GM12878 (cell line): ENCODE measurements around the gene THRB. TPM values are rescaled to one million over a fixed set of nuclear protein-coding genes. Genes with fewer than 3 reads are reported as not detected.

ENCODE experiments used
- ATAC-seq: fragments of 200-7000 bp; cut with Tn5 transposase; 3 replicates; pipeline ENCODE4 v1.9.1; 2020; ENCODE audit warnings: mild to moderate bottlenecking, moderate library complexity
- BruUV-seq: library from RNA; stranded (reverse); fragments of 400-500 nt; replicated peaks from 2 replicates; lab custom pipeline; 2021; lab: Mats Ljungman, UMichigan
- CTCF ChIA-PET: fragments of 300-600 bp; sonication (Branson Sonifier 250); formaldehyde crosslinking; extraction: SDS; loops from one replicate; lab custom pipeline; 2021; ENCODE audit warnings: inconsistent platforms; lab: Yijun Ruan, JAX
- POLR2A ChIA-PET: fragments of 350-600 bp; formaldehyde crosslinking; extraction: SDS; loops from one replicate; lab custom pipeline; 2021; ENCODE audit warnings: inconsistent platforms; lab: Charles Lee
- RAD21 ChIA-PET: fragments of 300-600 bp; sonication (Branson Sonifier 250); formaldehyde crosslinking; loops from one replicate; lab custom pipeline; 2023; ENCODE audit warnings: antibody characterized with exemption; ENCODE audit not compliant: unreplicated experiment; lab: Charles Lee
- SMC1A ChIA-PET: fragments of 300-600 bp; sonication (Branson Sonifier 250); formaldehyde crosslinking; loops from one replicate; lab custom pipeline; 2023; ENCODE audit not compliant: unreplicated experiment, uncharacterized antibody; lab: Charles Lee
- DNase-seq: peaks from one replicate; pipeline ENCODE4 v3.0.0-alpha.2; 2011; ENCODE audit warnings: low read depth, low spot score
- FAIRE-seq: peaks from 3 replicates; lab custom pipeline; 2011; peaks lifted over from hg19 to GRCh38; lab: Jason Lieb, UNC
- H2AFZ ChIP-seq: 2 replicates; pipeline ENCODE4 v1.6.0; 2011; ENCODE audit warnings: low read depth, low read length, control low read depth; ENCODE audit not compliant: control insufficient read depth
- H3K27ac ChIP-seq: 2 replicates; pipeline ENCODE4 v1.5.1; 2011; ENCODE audit warnings: control low read depth; ENCODE audit not compliant: control insufficient read depth, insufficient read depth
- H3K27me3 ChIP-seq, 2 experiments: replicated peaks in 1 of 2; 2 replicates each; pipeline versions ENCODE4 v1.6.0 to v1.6.1; 2011; ENCODE audit warnings: low read length in 1 of 2; ENCODE audit not compliant: control insufficient read depth in 2 of 2, insufficient read depth in 2 of 2
- H3K36me3 ChIP-seq, 2 experiments: 2 replicates each; pipeline ENCODE4 v1.5.1; 2011; ENCODE audit warnings: low read length in 1 of 2; ENCODE audit not compliant: control insufficient read depth in 2 of 2, insufficient read depth in 2 of 2
- H3K4me1 ChIP-seq: 2 replicates; pipeline ENCODE4 v1.6.1; 2011; ENCODE audit warnings: mild to moderate bottlenecking, low read length, moderate library complexity, mixed read lengths; ENCODE audit not compliant: control insufficient read depth, insufficient read depth
- H3K4me2 ChIP-seq: 2 replicates; pipeline ENCODE4 v1.6.0; 2011; ENCODE audit warnings: control low read depth; ENCODE audit not compliant: control insufficient read depth, insufficient read depth
- H3K4me3 ChIP-seq: fragments of 200-600 bp; sonication (generic); 2 replicates; pipeline ENCODE4 v1.5.1; 2016
- H3K79me2 ChIP-seq: 2 replicates; pipeline ENCODE4 v1.6.0; 2011; ENCODE audit warnings: low read length; ENCODE audit not compliant: control insufficient read depth, insufficient read depth
- H3K9ac ChIP-seq: 2 replicates; pipeline ENCODE4 v1.8.0; 2011; ENCODE audit warnings: low read length, control low read depth, mixed read lengths; ENCODE audit not compliant: control insufficient read depth, insufficient read depth
- H3K9me3 ChIP-seq: replicated peaks from 3 replicates; pipeline ENCODE4 v1.5.1; 2011; ENCODE audit warnings: mild to moderate bottlenecking, low read length; ENCODE audit not compliant: control insufficient read depth, insufficient read depth
- H4K20me1 ChIP-seq: 2 replicates; pipeline ENCODE4 v1.6.0; 2011; ENCODE audit not compliant: control insufficient read depth, insufficient read depth
- CHD1 ChIP-seq: IDR thresholded peaks from 2 replicates; pipeline ENCODE4 v1.6.1; 2012; ENCODE audit warnings: low read depth, low read length, improper control_type of control experiment
- EGR1 ChIP-seq, 2 experiments: IDR thresholded peaks; 1 replicate in 1 of 2; 2 replicates in 1 of 2; pipeline ENCODE4 v1.6.1; 2011 to 2012; ENCODE audit warnings: low read depth in 2 of 2, low read length in 2 of 2, borderline replicate concordance in 1 of 2, mild to moderate bottlenecking in 1 of 2, moderate library complexity in 1 of 2
- KAT2A ChIP-seq: conservative IDR thresholded peaks from 2 replicates; pipeline ENCODE4 v1.6.1; 2011; ENCODE audit warnings: low read depth, low read length; ENCODE audit not compliant: control insufficient read depth
- PAX8 ChIP-seq: fragments of 450-650 bp; IDR thresholded peaks from 2 replicates; pipeline ENCODE4 v1.6.1; 2017; ENCODE audit warnings: mild to moderate bottlenecking, moderate library complexity
- RBBP5 ChIP-seq: fragments of 200-600 bp; sonication (generic); conservative IDR thresholded peaks from 2 replicates; pipeline ENCODE4 v1.6.1; 2016
- TARDBP ChIP-seq: IDR thresholded peaks from 2 replicates; pipeline ENCODE4 v1.6.1; 2016; ENCODE audit warnings: borderline replicate concordance
- WGBS: methylation state at CpG from one replicate; pipeline ENCODE4 v1.1.6; 2016; ENCODE audit warnings: low lambda C conversion rate; ENCODE audit not compliant: insufficient replicate concordance, insufficient coverage; ENCODE audit errors: missing lambda C conversion rate; 5-methylcytosine and 5-hydroxymethylcytosine counted together
- in situ Hi-C: fragments of 300-500 bp; cut with MboI; formaldehyde crosslinking; loops from 9 replicates; pipeline ENCODE4 v1.14.3; 2018; ENCODE audit warnings: mixed read lengths
- intact Hi-C: fragments of 100-400 bp; cut with micrococcal nuclease; formaldehyde crosslinking; loops from one replicate; pipeline ENCODE4 v1.14.2; 2022; ENCODE audit not compliant: unreplicated experiment
- polyA plus RNA-seq, 11 experiments: library from polyadenylated mRNA; depleted of rRNA in 4 of 11; unstranded in 6 of 11; stranded (reverse) in 5 of 11; fragments of >200 nt; fragmentation: Nextera tagmentation in 4 of 11; fragmentation: Illumina TruSeq in 1 of 11; extraction: Ambion mirVana in 4 of 11; extraction: Trizol in 1 of 11; gene quantifications; 1 replicate in 1 of 11; 2 replicates in 10 of 11; pipeline versions ENCODE4 v1.2.1 to v1.2.3, GENCODE V29; 2011 to 2016; ENCODE audit warnings: inconsistent platforms in 2 of 11, missing spikeins in 2 of 11, low read depth in 1 of 11
- total RNA-seq, 4 experiments: library from RNA; depleted of rRNA in 3 of 4; stranded (reverse); fragments of >200 nt in 3 of 4; fragmentation: Illumina TruSeq in 1 of 4; extraction: Trizol in 1 of 4; gene quantifications; 2 replicates each; pipeline versions ENCODE4 v1.2.1 to v1.2.3, GENCODE V29; 2013 to 2021
- TF ChIP-seq, protein P1 (sequence below): IDR thresholded peaks from 2 replicates; pipeline ENCODE4 v1.6.1; 2012; ENCODE audit warnings: low read depth, low read length, improper control_type of control experiment
- TF ChIP-seq, protein P2 (sequence below): fragments of 450-650 bp; IDR thresholded peaks from 2 replicates; pipeline ENCODE4 v1.6.1; 2018; ENCODE audit warnings: mild to moderate bottlenecking, low read depth, moderate library complexity; ENCODE audit not compliant: partially characterized antibody
- TF ChIP-seq, protein P3 (sequence below): IDR thresholded peaks from 2 replicates; pipeline ENCODE4 v1.6.1; 2012; ENCODE audit warnings: improper control_type of control experiment, low read depth, low read length; ENCODE audit not compliant: insufficient replicate concordance

The THRB gene
- total and polyA plus RNA-seq, 10 of the 15 experiments (the other 5 are each of a cell fraction or from before 2014, with no cell fraction given): 0.05 TPM; not detected in 9

GRCh38 chr3:24086206-24086605 lies 408.4 kb downstream of the THRB start:
- DNase-seq (no peak), ATAC-seq (no peak), FAIRE-seq (no peak)
- Histone ChIP-seq H3K4me2 (no peak overlapping the region), H3K9ac (no peak overlapping the region), H3K27ac (no peak overlapping the region), H3K4me1 (no peaks in the 10 kb centered on the region), H3K27me3 (no peaks in the 10 kb centered on the region; a peak in 1 of 4 replicates), H4K20me1 (no peaks in the 10 kb centered on the region), H2AFZ (no peak overlapping the region), H3K79me2 (no peaks in the 10 kb centered on the region), H3K4me3 (no peak overlapping the region), H3K36me3 (no peaks in the 10 kb centered on the region), H3K9me3 (no peaks in the 10 kb centered on the region)
- CTCF ChIA-PET: no interaction called here
- TF ChIP-seq CHD1: no peak
- TF ChIP-seq, protein P1, sequence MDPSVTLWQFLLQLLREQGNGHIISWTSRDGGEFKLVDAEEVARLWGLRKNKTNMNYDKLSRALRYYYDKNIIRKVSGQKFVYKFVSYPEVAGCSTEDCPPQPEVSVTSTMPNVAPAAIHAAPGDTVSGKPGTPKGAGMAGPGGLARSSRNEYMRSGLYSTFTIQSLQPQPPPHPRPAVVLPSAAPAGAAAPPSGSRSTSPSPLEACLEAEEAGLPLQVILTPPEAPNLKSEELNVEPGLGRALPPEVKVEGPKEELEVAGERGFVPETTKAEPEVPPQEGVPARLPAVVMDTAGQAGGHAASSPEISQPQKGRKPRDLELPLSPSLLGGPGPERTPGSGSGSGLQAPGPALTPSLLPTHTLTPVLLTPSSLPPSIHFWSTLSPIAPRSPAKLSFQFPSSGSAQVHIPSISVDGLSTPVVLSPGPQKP: no peak
- no peak for TF ChIP-seq EGR1 (IDR thresholded peaks at IDR 0.05; ENCODE audit: borderline replicate concordance in 1 of 2, low read depth in 2 of 2, low read length in 2 of 2)
- no peak for TF ChIP-seq PAX8
- TF ChIP-seq RBBP5: no peak
- TF ChIP-seq, protein P2, sequence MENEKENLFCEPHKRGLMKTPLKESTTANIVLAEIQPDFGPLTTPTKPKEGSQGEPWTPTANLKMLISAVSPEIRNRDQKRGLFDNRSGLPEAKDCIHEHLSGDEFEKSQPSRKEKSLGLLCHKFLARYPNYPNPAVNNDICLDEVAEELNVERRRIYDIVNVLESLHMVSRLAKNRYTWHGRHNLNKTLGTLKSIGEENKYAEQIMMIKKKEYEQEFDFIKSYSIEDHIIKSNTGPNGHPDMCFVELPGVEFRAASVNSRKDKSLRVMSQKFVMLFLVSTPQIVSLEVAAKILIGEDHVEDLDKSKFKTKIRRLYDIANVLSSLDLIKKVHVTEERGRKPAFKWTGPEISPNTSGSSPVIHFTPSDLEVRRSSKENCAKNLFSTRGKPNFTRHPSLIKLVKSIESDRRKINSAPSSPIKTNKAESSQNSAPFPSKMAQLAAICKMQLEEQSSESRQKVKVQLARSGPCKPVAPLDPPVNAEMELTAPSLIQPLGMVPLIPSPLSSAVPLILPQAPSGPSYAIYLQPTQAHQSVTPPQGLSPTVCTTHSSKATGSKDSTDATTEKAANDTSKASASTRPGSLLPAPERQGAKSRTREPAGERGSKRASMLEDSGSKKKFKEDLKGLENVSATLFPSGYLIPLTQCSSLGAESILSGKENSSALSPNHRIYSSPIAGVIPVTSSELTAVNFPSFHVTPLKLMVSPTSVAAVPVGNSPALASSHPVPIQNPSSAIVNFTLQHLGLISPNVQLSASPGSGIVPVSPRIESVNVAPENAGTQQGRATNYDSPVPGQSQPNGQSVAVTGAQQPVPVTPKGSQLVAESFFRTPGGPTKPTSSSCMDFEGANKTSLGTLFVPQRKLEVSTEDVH: no peak
- no peak for TF ChIP-seq KAT2A
- TF ChIP-seq TARDBP: no peak
- TF ChIP-seq, protein P3, sequence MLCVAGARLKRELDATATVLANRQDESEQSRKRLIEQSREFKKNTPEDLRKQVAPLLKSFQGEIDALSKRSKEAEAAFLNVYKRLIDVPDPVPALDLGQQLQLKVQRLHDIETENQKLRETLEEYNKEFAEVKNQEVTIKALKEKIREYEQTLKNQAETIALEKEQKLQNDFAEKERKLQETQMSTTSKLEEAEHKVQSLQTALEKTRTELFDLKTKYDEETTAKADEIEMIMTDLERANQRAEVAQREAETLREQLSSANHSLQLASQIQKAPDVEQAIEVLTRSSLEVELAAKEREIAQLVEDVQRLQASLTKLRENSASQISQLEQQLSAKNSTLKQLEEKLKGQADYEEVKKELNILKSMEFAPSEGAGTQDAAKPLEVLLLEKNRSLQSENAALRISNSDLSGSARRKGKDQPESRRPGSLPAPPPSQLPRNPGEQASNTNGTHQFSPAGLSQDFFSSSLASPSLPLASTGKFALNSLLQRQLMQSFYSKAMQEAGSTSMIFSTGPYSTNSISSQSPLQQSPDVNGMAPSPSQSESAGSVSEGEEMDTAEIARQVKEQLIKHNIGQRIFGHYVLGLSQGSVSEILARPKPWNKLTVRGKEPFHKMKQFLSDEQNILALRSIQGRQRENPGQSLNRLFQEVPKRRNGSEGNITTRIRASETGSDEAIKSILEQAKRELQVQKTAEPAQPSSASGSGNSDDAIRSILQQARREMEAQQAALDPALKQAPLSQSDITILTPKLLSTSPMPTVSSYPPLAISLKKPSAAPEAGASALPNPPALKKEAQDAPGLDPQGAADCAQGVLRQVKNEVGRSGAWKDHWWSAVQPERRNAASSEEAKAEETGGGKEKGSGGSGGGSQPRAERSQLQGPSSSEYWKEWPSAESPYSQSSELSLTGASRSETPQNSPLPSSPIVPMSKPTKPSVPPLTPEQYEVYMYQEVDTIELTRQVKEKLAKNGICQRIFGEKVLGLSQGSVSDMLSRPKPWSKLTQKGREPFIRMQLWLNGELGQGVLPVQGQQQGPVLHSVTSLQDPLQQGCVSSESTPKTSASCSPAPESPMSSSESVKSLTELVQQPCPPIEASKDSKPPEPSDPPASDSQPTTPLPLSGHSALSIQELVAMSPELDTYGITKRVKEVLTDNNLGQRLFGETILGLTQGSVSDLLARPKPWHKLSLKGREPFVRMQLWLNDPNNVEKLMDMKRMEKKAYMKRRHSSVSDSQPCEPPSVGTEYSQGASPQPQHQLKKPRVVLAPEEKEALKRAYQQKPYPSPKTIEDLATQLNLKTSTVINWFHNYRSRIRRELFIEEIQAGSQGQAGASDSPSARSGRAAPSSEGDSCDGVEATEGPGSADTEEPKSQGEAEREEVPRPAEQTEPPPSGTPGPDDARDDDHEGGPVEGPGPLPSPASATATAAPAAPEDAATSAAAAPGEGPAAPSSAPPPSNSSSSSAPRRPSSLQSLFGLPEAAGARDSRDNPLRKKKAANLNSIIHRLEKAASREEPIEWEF: no peak
- POLR2A ChIA-PET: no interaction called here
- BruUV-seq: no TSS peak
- RAD21 ChIA-PET: no interaction called here
- SMC1A ChIA-PET: no interaction called here
- WGBS: 20% methylated on average over 3 of the region's 3 CpGs
- in situ Hi-C loops: no loop called here
- intact Hi-C loops: no loop called here
